BJ (cell line): Measurements from ENCODE around the gene TUBGCP6. TPM values are rescaled to one million over a fixed set of nuclear protein-coding genes. Genes with fewer than 3 reads are reported as not detected.

ENCODE experiments used
- CTCF ChIA-PET: fragments of 350-600 bp; formaldehyde crosslinking; extraction: SDS; loops from one replicate; lab custom pipeline; 2021; ENCODE audit warnings: antibody characterized with exemption, inconsistent platforms; lab: Yijun Ruan, JAX
- POLR2A ChIA-PET: fragments of 300-600 bp; sonication (Branson Sonifier 250); formaldehyde crosslinking; extraction: SDS; loops from one replicate; lab custom pipeline; 2021; ENCODE audit warnings: antibody characterized with exemption; lab: Charles Lee
- DNase-seq: peaks from one replicate; pipeline ENCODE4 v3.0.0-alpha.2; 2011; ENCODE audit warnings: low read depth
- H3K27me3 ChIP-seq: 2 replicates; pipeline ENCODE4 v1.6.0; 2011; ENCODE audit warnings: low read length; ENCODE audit not compliant: control insufficient read depth, insufficient read depth
- H3K36me3 ChIP-seq: 2 replicates; pipeline ENCODE4 v1.5.1; 2011; ENCODE audit warnings: low read length; ENCODE audit not compliant: control insufficient read depth, insufficient read depth
- H3K4me3 ChIP-seq: 2 replicates; pipeline ENCODE4 v1.5.1; 2011; ENCODE audit warnings: low read depth, mild to moderate bottlenecking, control low read depth, low read length
- CTCF ChIP-seq: IDR thresholded peaks from 2 replicates; pipeline ENCODE4 v1.5.1; 2011; ENCODE audit warnings: low read depth, mild to moderate bottlenecking, control low read depth, inconsistent platforms, low read length, moderate library complexity; ENCODE audit not compliant: insufficient read depth
- polyA plus RNA-seq: library from polyadenylated mRNA; depleted of rRNA; stranded (reverse); fragments of >200 nt; gene quantifications from 2 replicates; pipeline ENCODE4 v1.2.3, GENCODE V29; 2011

The TUBGCP6 gene
- polyA plus RNA-seq, 1 experiment = 17.5 TPM

- no peak overlapping the region for H3K4me3 ChIP-seq
- no peaks in the 10 kb centered on the region for H3K27me3 ChIP-seq
- POLR2A ChIA-PET = no interaction called here
- H3K36me3 ChIP-seq = peaks cover 35% of the 10 kb centered on the region
- DNase-seq = no peak
- CTCF ChIA-PET = no interaction called here
- TF ChIP-seq CTCF = no peak
Observed at GRCh38 chr22:50196256-50196655, 48.6 kb downstream of the TUBGCP6 start.

GRCh38 chr22:50194037-50194805 lies 50.6 kb downstream of the TUBGCP6 start:
- no peaks in the 10 kb centered on the region for H3K27me3 ChIP-seq
- DNase-seq = no peak
- CTCF ChIA-PET = interaction anchor here (1.0 kb wide), 1 partner anchor 15 kb away, joined by 3 read pairs; no protein-coding TSS in a partner anchor
- TF ChIP-seq CTCF = no peak
- peaks cover 35% of the 10 kb centered on the region for H3K36me3 ChIP-seq
- POLR2A ChIA-PET = no interaction called here
- H3K4me3 ChIP-seq = no peak overlapping the region

GRCh38 chr22:50193621-50194020 lies 51.2 kb downstream of the TUBGCP6 start:
- POLR2A ChIA-PET = no interaction called here
- CTCF ChIA-PET = no interaction called here

GRCh38 chr22:50192436-50193204 lies 52.2 kb downstream of the TUBGCP6 start:
- Histone ChIP-seq H3K36me3 (peaks cover 34% of the 10 kb centered on the region), H3K4me3 (no peak overlapping the region), H3K27me3 (no peaks in the 10 kb centered on the region)
- no peak for DNase-seq
- no peak for TF ChIP-seq CTCF
- ChIA-PET POLR2A (no interaction called here), CTCF (no interaction called here)

More at GRCh38 chr22:50193621-50194020, 51.2 kb downstream of the TUBGCP6 start:
- Histone ChIP-seq H3K27me3 (no peaks in the 10 kb centered on the region), H3K36me3 (peaks cover 37% of the 10 kb centered on the region), H3K4me3 (no peak overlapping the region)
- no peak for DNase-seq
- TF ChIP-seq CTCF = no peak

GRCh38 chr22:50190941-50191741 lies 53.7 kb downstream of the TUBGCP6 start:
- ChIA-PET CTCF (interaction anchor here (0.7 to 1.8 kb wide), 6 partner anchors 12 to 399 kb away, joined by 3 to 5 read pairs (median 4); no protein-coding TSS in a partner anchor), POLR2A (no interaction called here)
- Histone ChIP-seq H3K27me3 (no peaks in the 10 kb centered on the region), H3K36me3 (peaks cover 26% of the 10 kb centered on the region), H3K4me3 (peak overlapping the region; percentile 47)
- DNase-seq = no peak
- no peak for TF ChIP-seq CTCF
